Muscle of arm (tissue), 12 donors: ENCODE results near the gene TNFSF13B. TPM values are rescaled to one million over a fixed set of nuclear protein-coding genes. Genes with fewer than 3 reads are reported as not detected.
"Not testable (repeated sequence)": the region's sequence is repeated elsewhere in the genome, so short reads cannot be mapped to it uniquely, and the experiment has no call there.

ENCODE experiments used
- DNase-seq: peaks from one replicate; pipeline ENCODE4 v3.0.0-alpha.2; 2013
- polyA plus RNA-seq, 12 donors: library from polyadenylated mRNA; unstranded; fragments of 120-200 nt; gene quantifications; one replicate each; pipeline ENCODE4 v1.2.1, GENCODE V29; 2013; ENCODE audit not compliant: insufficient read length in 12 of 12

Gene TNFSF13B
- polyA plus RNA-seq, 12 donors, result 2.0 to 166 (median 2.9) TPM; not detected in 1

DNA sequence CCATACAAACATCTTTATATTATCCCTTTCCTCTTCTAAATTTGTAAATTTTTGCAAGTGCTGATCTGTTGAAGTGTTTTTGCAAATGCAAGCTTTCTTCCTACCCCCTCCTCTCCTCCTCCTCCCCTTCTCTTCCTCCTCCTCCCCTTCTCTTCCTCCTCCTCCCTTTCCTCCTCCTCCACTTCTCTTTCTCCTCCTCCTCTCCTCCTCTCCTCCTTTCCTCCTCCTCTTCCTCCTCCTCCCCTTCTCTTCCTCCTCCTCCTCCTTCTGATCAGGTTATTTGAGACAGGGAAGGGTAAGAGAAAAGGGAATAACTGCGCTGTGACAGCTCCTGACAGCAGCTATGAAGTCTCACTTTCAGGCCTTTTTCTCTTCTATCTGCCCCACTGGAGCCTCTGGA lies 8.9 kb downstream of the TNFSF13B start:
- no peak for DNase-seq

DNA sequence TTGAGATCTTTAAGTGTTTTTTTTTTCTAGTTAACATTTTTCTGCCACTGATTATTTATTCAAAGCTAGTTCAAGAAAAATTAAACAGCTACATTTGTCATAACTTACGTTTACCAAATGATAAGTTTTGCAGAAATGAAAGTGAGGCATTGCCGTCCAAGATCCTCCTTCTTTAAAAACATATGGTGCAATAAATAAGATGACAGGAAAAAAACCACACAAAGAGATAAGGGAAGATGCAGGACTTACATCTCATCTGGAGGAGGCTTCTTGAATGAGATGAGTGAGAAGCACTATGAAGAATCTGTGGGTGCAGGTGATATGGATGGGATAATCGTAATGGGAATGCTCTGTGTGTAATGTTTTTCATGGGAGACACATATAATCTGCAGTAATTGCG lies 12.4 kb downstream of the TNFSF13B start:
- DNase-seq, result no peak

DNA sequence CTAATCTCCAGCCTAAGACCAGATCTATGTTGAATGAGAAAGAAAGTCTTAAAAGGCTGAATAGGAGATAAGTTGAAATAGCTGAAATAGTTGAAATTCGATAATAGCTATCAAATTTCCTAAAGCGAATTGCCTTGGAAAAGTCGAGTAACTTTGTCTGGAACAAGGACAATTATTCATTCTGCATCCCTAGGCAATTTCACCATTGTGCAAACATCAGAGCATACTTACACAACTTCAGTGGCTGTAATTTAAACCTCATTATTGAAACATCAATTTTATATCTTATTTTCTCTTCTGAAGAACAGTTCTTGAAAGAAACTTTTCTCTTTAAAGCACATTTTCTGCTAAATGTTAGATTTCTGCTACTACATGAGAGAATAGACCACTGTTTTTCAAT lies 13.6 kb downstream of the TNFSF13B start:
- no peak for DNase-seq

DNA sequence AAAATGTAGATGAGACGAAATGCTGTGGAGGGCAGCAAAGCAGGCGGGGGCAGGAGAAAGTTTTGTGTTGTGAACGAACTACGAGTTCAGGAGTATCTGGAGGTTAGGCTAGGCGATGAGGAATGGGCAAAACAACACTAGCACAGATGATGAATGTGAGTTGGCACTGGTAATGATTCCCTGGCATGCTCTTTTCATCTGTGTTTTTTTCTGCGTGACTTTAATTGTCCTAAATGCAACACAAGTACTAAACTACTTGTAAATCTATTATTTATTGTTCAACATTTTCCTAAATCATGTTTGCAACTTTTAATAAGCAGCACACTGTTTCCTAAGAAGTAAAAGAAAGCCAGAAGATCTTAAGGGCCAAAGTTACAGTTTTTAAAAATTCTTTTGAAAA lies 19.2 kb downstream of the TNFSF13B start:
- no peak for DNase-seq

DNA sequence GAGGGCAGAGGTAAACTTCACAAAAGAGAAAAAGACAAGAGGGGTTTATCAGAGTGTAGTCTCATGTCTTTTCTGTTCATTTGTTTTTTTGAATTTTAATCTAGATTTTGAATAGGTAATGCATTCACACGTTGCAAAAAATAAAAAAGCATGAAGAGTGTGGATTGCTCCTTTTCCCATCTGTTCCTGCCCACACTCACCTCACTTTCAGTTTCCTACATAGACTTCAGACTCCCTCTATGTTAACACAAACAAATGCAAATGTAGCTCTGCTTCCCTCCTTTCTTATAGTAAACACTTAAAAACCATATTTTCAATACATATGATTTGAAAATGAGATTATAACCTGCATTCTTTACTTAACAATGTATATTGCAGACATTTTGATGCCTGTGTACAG lies 20.3 kb downstream of the TNFSF13B start:
- DNase-seq, result no peak

DNA sequence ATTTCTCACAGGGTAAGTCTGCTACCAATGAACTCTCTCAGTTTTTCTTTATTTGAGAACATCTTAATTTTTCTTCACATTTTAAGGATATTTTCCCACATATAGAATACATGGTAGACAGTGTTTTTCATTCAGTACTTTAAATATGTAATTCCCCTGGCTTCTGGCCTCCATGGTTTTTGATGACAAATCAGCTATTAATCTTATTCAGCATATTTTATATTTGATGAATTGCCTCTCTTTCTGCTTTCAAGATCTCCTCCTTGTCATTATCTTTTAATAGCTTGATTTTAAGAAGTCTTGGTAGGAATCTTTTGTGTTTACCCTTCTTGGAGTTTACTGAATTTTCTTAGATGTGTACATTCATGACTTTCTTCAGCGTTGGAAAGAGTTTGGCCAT lies 27.6 kb downstream of the TNFSF13B start:
- no peak for DNase-seq

DNA sequence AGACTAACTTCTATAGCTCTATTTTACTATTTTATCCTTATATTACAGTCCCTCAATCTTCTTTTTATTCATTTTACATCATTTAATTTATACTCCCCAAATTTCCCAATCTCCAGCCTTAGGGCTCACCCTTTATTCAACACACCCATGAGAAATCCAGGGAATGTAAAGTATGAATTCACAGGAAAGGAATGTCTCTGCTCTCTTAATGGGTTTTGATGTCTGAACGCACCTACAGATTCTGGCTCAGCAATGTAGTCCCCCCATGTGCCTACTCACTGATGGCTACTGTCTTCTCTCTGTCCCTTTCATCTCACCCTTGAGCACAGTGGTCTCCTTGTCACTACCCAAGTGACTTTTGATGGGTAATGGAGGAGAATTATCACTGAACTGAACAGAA lies 32.8 kb downstream of the TNFSF13B start:
- no peak for DNase-seq

DNA sequence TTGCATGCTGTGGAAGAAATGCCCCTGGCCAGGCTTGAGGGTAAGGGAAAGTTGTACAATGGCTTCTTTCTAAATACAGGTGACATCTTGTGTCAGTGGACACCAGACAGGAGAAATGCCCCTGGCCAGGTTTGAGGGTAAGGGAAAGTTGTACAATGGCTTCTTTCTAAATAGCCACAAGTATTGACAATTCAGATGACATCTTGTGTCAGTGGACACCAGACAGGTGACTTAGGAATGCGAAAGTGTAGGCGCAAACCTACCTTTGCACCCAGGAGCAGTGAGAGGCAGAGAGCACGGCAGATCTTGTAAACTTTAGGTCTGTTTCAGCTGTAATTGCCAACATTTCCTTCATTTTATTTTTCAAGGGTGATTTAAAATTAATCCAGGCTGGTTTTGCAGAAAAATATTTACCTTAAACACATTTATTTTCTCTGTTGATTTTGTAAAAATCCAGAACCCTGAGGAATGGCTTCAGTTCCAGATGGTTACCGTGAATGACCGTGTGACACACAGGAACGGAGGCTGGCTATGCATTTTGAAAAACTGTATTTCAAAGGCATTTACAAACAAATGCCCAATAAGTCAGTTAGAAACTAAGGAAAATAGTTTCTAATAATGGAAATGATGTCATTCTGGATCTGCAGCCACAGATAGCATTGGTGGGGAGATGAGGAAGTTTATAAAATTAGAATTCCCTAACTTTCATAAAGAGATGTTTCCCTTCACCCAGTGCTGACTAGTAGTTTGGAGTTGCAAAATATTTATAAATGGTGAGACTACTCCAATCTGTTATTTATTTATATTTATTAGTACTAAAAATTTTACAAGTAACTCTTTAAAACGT lies 34.9 kb downstream of the TNFSF13B start:
- no peak for DNase-seq

DNA sequence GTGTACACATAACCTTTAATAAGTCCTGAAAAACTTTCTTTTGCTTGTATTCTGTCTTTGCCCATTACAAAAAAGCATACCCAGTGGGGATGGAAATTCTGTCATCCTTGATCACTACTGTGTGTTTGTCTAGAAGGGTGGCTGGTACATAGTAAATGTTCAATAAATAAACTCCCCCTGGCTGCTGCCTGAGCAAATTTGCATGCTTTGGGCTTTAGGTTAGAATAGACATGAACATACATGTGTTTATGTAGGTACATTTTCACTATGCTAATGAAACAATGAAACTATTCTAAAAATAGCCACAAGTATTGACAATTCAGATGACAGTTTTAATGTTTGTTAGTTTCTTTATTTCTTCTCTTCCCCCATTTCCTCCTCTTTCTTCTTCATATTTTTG lies 36.1 kb downstream of the TNFSF13B start:
- DNase-seq, result no peak

DNA sequence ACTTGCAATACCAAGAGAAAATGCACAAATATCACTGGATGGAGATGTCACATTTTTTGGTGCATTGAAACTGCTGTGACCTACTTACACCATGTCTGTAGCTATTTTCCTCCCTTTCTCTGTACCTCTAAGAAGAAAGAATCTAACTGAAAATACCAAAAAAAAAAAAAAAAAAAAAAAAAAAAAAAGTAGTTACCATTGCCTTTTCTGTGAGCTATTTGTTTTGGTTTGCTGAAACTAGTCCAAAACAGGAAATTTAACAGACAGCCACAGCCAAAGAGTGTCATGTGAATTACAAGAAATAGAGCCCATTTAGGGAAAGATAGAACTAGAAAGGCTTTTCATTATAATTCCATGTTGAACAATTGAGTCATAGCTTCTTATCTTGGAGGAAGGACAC lies 37.3 kb downstream of the TNFSF13B start:
- no peak for DNase-seq

DNA sequence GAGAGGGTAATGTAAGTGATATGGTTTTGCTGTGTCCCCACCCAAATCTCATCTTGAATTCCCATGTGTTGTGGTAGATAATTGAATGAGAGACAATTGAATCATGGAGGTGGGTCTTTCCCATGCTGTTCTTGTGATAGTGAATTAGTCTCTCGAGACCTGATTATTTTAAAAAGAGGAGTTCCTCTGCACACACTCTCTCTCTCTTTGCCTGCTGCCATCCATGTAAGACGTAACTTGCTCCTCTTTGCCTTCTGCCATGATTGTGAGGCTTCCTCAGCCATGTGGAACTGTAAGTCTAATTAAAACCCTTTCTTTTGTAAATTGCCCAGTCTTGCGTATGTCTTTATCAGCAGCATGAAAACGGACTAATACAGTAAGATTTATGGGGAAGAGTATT lies 42.1 kb downstream of the TNFSF13B start:
- not testable (repeated sequence) for DNase-seq

DNA sequence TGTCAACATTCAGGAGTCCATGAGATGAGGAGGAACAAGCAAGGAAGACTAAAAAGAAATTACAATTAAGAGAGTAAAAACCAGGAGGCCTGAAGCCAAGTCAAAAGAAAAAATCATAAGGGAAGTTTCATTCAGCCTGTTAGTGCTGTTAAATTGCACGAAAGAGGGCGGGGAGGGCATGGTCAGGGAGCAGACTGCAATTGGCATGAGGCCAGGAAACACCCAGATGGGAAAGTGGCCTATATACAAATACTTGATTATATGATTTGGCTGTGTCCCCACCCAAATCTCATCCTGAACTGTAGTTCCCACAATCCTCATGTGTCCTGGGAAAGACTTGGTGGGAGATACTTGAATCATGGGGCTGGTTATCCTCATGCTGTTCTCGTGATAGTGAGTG lies 43.9 kb downstream of the TNFSF13B start:
- no peak for DNase-seq

DNA sequence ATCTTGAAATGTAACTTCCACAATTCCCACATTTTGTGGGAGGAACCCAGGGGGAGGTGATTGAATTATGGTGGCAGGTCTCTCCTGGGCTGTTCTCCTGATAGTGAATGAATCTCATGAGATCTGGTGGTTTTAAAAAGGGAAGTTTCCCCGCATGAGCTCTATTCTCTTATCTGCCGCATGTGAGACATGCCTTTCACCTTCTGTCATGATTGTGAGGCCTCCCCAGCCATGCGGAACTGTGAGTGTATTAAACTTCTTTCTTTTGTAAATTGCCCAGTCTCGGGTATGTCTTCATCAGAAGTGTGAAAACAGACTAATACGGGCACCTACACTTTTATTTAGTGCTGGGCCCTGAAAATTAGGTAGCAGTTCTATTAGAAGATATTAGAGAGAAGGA lies 45.8 kb downstream of the TNFSF13B start:
- DNase-seq, result no peak

DNA sequence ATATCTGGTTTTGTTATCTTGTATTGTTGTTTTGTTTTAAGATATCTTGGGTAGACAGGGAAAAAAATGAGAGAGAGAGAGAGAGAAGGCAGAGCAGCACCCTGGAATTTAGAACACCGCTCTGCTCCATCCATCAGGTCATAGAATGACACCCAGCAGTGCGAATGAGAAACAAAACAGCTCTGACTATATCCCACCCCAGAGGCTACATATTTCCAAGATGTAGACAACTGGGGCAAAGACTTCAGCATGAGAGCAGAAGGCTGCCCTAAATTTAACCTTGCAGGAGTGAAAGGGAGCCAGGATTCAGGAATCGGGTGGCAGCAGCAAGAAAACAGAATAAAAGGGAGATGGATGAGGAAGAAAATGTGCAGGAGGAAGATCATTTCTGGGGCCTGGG lies 46.5 kb downstream of the TNFSF13B start:
- DNase-seq, result no peak

DNA sequence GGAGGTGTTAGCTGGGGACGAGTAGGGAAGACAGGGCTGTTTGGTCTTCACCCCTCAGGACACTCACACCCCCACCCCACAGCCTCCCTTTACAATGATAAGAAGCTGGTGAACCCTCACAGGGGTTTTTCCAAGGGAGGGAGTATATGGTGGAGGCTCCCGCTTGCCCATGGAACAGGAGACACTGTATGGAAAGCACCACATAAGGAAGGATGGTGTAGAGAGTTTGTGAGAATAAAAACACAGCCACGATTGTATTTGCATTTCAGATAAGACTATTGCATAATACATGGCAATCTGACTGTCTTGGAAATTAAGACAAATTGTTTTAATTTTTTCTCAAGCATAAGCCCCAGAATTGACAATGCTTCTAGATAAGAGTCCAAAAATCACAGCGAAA lies 46.9 kb downstream of the TNFSF13B start:
- no peak for DNase-seq

DNA sequence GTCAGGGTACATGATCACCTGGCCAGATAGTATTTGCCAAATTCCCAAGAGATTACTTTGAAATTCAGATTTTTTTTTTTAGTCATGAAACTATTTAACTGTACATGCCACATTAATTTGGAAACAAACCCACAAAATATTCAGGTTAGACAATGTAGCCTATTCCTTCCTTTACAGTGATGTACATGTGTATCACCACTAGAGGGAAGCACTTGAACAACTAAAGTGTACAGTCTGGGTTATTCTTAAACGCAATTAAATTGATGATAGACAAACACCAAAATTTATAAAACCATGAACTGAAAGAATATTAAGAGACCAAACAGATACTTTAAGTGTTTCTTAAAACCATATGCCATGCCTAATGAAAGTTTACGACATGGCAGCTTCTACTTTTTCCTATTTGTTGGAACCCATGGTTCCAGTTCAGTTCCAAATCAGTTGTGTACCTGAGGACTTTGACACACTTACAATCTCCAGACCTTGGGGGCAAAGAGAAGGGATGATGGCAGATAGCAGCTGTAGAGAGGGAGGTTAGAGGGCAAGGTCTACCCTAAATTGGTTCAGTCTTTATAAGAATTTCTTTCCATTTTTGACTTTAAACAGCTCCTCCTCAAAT lies 52.8 kb downstream of the TNFSF13B start:
- peak; percentile 28 for DNase-seq

DNA sequence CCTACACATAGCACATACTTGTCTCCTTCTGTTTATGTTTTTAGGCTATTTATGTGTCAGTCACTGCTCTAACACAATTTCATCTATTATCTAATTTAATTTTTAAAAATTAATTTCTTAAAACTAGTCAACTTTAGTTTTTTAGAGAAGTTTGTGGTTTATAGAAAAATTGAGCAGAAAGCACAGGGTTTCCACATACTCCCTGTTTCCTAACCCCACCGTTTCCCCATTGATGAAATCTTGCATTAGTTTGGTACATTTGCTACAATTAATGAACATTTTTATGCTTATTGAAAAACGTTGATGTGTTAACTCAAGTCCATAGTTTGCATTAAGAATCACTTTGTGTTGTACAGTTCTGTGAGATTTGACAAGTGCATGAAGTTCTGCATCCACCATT lies 53.5 kb downstream of the TNFSF13B start:
- no peak for DNase-seq

DNA sequence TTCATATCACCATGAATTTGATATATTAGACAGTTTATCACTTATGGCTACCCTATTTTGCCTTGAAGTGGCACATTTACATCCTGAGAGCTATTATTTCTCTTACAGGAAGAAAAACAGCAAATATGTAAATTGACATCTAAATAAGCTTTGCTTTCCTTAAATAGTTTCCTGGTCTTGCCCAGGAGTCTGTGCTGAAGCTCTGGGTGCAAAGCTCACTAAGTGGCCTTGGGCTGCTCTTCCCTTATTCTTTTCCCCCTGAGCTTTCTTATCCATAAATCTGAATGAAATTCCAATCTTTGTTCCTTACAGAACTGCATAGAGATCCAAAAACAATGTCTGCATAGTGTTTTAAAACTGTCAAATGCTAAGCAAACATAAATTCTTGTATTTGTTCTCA lies 56.3 kb downstream of the TNFSF13B start:
- no peak for DNase-seq

DNA sequence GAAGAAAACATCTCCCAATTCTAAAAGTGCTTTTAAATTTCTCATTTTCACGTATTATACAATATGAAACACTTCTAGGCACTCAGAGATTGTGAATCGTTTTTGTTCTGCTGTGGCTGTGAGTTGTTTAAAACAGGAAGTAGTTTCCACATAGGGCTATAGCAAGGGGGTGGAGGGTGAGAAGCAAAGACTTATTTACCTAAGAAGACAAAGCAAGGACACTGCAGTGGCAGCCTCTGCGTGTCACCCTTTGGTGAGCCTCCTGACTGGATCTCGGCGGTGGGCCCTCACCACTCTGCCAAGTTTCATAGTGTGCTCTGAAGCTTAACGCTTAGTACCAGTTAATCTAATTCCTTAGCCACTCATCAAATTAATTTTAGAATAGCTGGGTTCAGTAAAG lies 56.8 kb downstream of the TNFSF13B start:
- DNase-seq, result no peak

DNA sequence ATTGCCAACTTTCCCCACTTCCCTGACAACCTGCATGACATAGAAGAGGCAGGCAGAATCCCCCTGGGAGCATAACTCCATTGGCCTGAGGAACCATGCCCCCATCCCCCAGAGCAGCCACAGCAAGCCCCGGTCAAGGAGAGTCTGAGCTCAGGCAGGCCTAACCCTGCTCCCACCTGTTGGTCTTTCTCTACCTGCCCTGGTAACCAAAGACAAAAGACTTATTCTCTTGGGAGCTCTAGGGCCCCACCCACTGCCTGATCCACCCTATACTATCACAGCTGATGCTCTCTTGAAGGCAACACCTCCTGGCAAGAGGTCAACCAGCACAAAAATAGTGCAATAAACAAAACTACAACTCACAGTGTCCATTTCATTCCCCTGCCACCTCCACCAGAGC lies 59.3 kb downstream of the TNFSF13B start:
- no peak for DNase-seq

DNA sequence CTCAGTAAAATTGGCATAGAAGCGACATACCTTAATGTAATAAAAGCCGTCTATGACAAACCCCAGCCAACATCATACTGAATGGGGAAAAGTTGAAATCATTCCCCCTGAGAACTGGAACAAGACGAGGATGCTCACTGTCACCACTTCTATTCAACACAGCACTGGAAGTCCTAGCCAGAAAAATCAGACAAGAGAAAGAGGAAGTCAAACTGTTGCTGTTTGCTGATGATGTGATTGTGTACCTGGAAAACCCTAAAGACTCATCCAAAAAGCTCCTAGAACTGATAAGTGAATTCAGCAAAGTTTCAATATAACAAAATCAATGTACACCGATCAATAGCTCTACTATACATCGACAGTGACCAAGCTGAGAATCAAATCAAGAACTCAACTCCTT lies 63.3 kb downstream of the TNFSF13B start:
- no peak for DNase-seq

DNA sequence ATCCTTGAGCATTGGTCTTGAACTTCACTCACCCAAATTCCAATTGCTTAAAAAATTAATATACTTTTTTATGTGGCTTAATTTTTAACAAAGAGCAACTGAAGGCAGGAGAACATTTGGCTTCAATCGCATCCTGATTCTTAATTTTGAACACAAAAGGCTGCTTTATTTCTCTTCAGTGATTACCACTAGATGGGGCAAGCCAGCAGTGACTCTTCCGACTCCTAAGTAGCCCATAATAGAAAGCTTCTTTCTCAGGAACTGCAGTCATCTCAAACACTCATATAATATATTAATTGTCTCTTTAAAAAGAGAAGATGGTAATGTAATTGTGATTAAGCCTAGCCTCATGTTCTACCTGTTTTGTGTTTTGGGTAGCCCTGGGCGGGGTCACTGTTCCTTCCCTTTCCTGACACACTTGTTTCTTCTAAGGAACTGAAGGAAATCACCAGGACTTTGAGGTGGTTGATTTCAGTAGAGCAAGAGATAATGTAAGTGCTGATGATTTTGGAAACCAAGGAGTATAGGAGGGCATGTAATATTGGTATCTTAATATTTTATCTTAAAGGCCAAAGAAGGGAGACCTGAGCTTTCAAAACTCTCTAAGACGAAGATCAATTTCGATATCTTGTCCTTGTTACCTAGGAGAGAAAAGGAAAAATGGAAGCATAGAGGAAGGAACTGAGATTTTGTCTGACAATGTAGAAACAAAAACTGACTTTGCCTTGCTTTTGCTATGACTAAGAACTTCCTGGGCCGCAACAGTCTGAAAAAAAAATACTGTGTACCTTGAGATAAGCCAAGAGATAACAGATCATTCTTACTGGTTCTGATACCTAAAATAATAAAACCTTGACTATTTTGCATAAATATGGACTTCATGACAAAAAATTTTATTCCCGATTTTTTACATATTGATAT lies 73.1 kb downstream of the TNFSF13B start:
- peak; percentile 22 for DNase-seq

DNA sequence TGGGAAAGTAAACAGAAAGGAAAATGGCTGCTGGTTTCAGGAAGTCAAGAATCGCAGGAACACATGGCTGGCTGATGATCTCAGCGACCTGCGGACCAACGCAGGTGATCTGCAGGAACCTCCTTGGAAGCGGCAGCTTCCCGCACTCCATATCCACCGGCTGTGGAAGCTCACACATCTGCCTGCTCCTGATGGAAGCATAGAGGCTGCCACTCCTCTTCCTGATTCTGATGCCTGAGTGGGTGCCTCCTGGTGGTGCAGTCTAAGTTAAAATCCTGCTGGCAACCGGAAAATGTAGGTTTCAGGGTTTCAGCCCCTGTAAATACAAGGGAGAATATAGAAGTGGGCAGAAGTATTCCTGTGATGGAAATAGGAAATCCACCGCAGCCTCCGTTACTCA lies 75.5 kb downstream of the TNFSF13B start:
- DNase-seq, result no peak
